Upper lobe of right lung (tissue), 1 donor: ENCODE data around the gene TGM2. TPM values are rescaled to one million over a fixed set of nuclear protein-coding genes. Genes with fewer than 3 reads are reported as not detected.

Experiments
- ATAC-seq: fragments of 200-7000 bp; cut with Tn5 transposase; one replicate; pipeline ENCODE4 v1.9.1; 2020; ENCODE audit warnings: mild to moderate bottlenecking, moderate library complexity
- DNase-seq: peaks from one replicate; pipeline ENCODE4 v3.0.0-alpha.2; 2020
- H3K27ac ChIP-seq: fragments of 200-600 bp; one replicate; pipeline ENCODE4 v1.8.0; 2022
- H3K27me3 ChIP-seq: fragments of 200-600 bp; one replicate; pipeline ENCODE4 v1.8.0; 2022; ENCODE audit warnings: mild to moderate bottlenecking
- H3K36me3 ChIP-seq: fragments of 200-600 bp; one replicate; pipeline ENCODE4 v1.8.0; 2022
- H3K4me1 ChIP-seq: fragments of 200-600 bp; one replicate; pipeline ENCODE4 v1.8.0; 2022
- H3K4me3 ChIP-seq: fragments of 200-600 bp; one replicate; pipeline ENCODE4 v1.8.0; 2022; ENCODE audit warnings: mild to moderate bottlenecking
- H3K9me3 ChIP-seq: fragments of 200-600 bp; one replicate; pipeline ENCODE4 v1.8.0; 2022
- intact Hi-C: fragments of 100-400 bp; cut with DNase I; formaldehyde crosslinking; loops from one replicate; pipeline ENCODE4 v1.11.0; 2022
- total RNA-seq: library from RNA; stranded (reverse); fragmentation: NEBNext Ultra II Directional; extraction: Animal tissue kit (Norgen Biotek cat#: 25700); gene quantifications from one replicate; pipeline ENCODE4 v1.2.1, GENCODE V29; 2021
- TF ChIP-seq, protein P1 (sequence below): fragments of 200-600 bp; IDR thresholded peaks from one replicate; pipeline ENCODE4 v1.8.0; 2022; ENCODE audit warnings: antibody characterized with exemption
- donor health status: DM: no; HTN: yes; CAD: no; lungs with severe emphysema.

TGM2 gene
- total RNA-seq, 1 donor from 2014 or later: 562 TPM

- TF ChIP-seq, protein P1, sequence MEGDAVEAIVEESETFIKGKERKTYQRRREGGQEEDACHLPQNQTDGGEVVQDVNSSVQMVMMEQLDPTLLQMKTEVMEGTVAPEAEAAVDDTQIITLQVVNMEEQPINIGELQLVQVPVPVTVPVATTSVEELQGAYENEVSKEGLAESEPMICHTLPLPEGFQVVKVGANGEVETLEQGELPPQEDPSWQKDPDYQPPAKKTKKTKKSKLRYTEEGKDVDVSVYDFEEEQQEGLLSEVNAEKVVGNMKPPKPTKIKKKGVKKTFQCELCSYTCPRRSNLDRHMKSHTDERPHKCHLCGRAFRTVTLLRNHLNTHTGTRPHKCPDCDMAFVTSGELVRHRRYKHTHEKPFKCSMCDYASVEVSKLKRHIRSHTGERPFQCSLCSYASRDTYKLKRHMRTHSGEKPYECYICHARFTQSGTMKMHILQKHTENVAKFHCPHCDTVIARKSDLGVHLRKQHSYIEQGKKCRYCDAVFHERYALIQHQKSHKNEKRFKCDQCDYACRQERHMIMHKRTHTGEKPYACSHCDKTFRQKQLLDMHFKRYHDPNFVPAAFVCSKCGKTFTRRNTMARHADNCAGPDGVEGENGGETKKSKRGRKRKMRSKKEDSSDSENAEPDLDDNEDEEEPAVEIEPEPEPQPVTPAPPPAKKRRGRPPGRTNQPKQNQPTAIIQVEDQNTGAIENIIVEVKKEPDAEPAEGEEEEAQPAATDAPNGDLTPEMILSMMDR: no peak
- intact Hi-C loops: no loop called here
- Histone ChIP-seq H3K36me3 (no peaks in the 10 kb centered on the region), H3K27me3 (no peaks in the 10 kb centered on the region), H3K4me1 (no peaks in the 10 kb centered on the region), H3K9me3 (no peaks in the 10 kb centered on the region), H3K4me3 (no peak overlapping the region), H3K27ac (no peak overlapping the region)
- DNase-seq: no peak
- ATAC-seq: no peak
Observed at GRCh38 chr20:38179846-38180245, 14.8 kb upstream of the TGM2 start.

- intact Hi-C loops: no loop called here
- ATAC-seq (no peak), DNase-seq (no peak)
- no peaks in the 10 kb centered on the region for H3K4me1 ChIP-seq
- H3K27ac ChIP-seq: no peak overlapping the region
- no peaks in the 10 kb centered on the region for H3K27me3 ChIP-seq
- no peaks in the 10 kb centered on the region for H3K36me3 ChIP-seq
- no peaks in the 10 kb centered on the region for H3K9me3 ChIP-seq
- TF ChIP-seq, protein P1: no peak
- H3K4me3 ChIP-seq: no peak overlapping the region
Observed at GRCh38 chr20:38178581-38178980, 13.5 kb upstream of the TGM2 start.

- Histone ChIP-seq H3K4me1 (peaks cover 3% of the 10 kb centered on the region), H3K9me3 (no peaks in the 10 kb centered on the region), H3K27me3 (no peaks in the 10 kb centered on the region), H3K36me3 (no peaks in the 10 kb centered on the region), H3K27ac (no peak overlapping the region), H3K4me3 (no peak overlapping the region)
- ATAC-seq (peak; percentile 68), DNase-seq (no peak)
- TF ChIP-seq, protein P1: no peak
- intact Hi-C loops: no loop called here
Observed at GRCh38 chr20:38178065-38178491, 13.0 kb upstream of the TGM2 start.

DNA sequence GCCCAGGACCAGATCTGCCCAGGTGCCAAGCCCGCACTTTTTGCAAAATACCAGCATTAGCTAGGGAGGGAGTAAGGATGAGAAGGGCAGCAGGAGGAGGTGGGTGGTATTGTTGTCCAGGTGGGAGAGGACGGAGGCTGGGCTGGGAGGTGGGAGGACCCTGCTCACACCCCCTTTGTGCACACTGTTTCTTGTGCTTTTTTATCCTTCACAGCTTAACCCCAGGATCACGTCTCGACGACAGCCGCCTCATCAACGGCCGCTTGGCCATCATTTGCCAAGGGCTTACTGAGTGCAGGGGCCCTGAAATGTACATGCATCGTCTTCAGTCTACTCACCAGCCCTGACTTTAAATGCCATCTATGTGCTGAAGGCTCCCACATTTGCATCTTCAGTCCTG is 12.1 kb upstream of the TGM2 start:
- no peak for ATAC-seq
- Histone ChIP-seq H3K27ac (no peak overlapping the region), H3K9me3 (no peaks in the 10 kb centered on the region), H3K4me1 (peaks cover 5% of the 10 kb centered on the region), H3K36me3 (no peaks in the 10 kb centered on the region), H3K27me3 (no peaks in the 10 kb centered on the region), H3K4me3 (no peak overlapping the region)
- intact Hi-C loops: no loop called here
- TF ChIP-seq, protein P1: no peak
- no peak for DNase-seq

GRCh38 chr20:38175304-38176180 is 10.5 kb upstream of the TGM2 start:
- Histone ChIP-seq H3K36me3 (no peaks in the 10 kb centered on the region), H3K4me3 (no peak overlapping the region), H3K9me3 (no peaks in the 10 kb centered on the region), H3K4me1 (peaks cover 5% of the 10 kb centered on the region), H3K27ac (no peak overlapping the region), H3K27me3 (no peaks in the 10 kb centered on the region)
- TF ChIP-seq, protein P1: no peak
- DNase-seq (no peak), ATAC-seq (no peak)
- intact Hi-C loops: no loop called here
